ENCODE results near the gene SHROOM3. TPM values are rescaled to one million over a fixed set of nuclear protein-coding genes. Genes with fewer than 3 reads are reported as not detected.

SHROOM3 gene
- total and polyA plus RNA-seq, 2 donors (not counting 3 experiments of a cell fraction or from before 2014, with no cell fraction given), result 2.7 to 6.7 TPM

- TF ChIP-seq MAX (IDR thresholded peaks at IDR 0.05; ENCODE audit: insufficient read depth, insufficient read length), result no peak
- no peak for TF ChIP-seq POLR2AphosphoS5 (IDR thresholded peaks at IDR 0.05; ENCODE audit: insufficient read depth, low read depth, low read length)
- TF ChIP-seq MYC (IDR thresholded peaks at IDR 0.05; ENCODE audit: low read depth, low read length), result no peak
- TF ChIP-seq GATA2 (IDR thresholded peaks at IDR 0.05; ENCODE audit: insufficient read depth, insufficient read length, low read depth, low read length), result no peak
- no peak for TF ChIP-seq EZH2 (IDR thresholded peaks at IDR 0.05; ENCODE audit: borderline replicate concordance, low read depth, low read length, severe bottlenecking)
- no peak for TF ChIP-seq FOS (IDR thresholded peaks at IDR 0.05; ENCODE audit: borderline replicate concordance, insufficient read depth, low read length)
- TF ChIP-seq JUN (IDR thresholded peaks at IDR 0.05; ENCODE audit: borderline replicate concordance, insufficient read depth, insufficient read length, low read depth), result no peak
- no peak for TF ChIP-seq CTCF (IDR thresholded peaks at IDR 0.05; ENCODE audit: extremely low read depth in 1 of 2, insufficient read depth in 1 of 2, low read depth in 1 of 2, low read length in 2 of 2)
- TF ChIP-seq POLR2A (IDR thresholded peaks at IDR 0.05; ENCODE audit: low read depth, low read length), result no peak
- no TSS peak for BruUV-seq (replicated peaks)
- Histone ChIP-seq H3K36me3 (ENCODE audit: control insufficient read depth in 2 of 2, extremely low read depth in 1 of 2, insufficient read depth in 2 of 2, low read length in 2 of 2) (no peaks in the 10 kb centered on the region), H2AFZ (ENCODE audit: low read depth, low read length) (no peak overlapping the region), H3K4me2 (ENCODE audit: insufficient read depth, low read length) (no peak overlapping the region), H3K79me2 (ENCODE audit: control insufficient read depth, insufficient read depth, low read length) (no peaks in the 10 kb centered on the region), H4K20me1 (replicated peaks; ENCODE audit: control insufficient read depth, extremely low read depth, insufficient read depth, low read length) (no peaks in the 10 kb centered on the region), H3K9ac (replicated peaks; ENCODE audit: extremely low read depth, insufficient read depth, low read length) (no peak overlapping the region), H3K9me1 (replicated peaks; ENCODE audit: control insufficient read depth, extremely low read depth, insufficient read depth, low read length) (no peaks in the 10 kb centered on the region), H3K27ac (ENCODE audit: insufficient read depth, low read depth, low read length) (no peak overlapping the region), H3K4me1 (ENCODE audit: control insufficient read depth, extremely low read depth, insufficient read depth, low read length) (peaks cover 24% of the 10 kb centered on the region), H3K27me3 (ENCODE audit: control insufficient read depth in 2 of 2, insufficient read depth in 2 of 2, low read length in 2 of 2) (peaks cover 10 to 16% of the 10 kb centered on the region in 2 experiments), H3K4me3 (replicated peaks in 1 of 3; ENCODE audit: insufficient read depth in 1 of 3, low read depth in 1 of 3, low read length in 3 of 3) (no peak overlapping the region), H3K9me3 (replicated peaks; ENCODE audit: control insufficient read depth, insufficient read depth, low read length) (no peaks in the 10 kb centered on the region)
- no peak for DNase-seq (ENCODE audit: low read depth, low spot score)
- ChIA-PET POLR2A (no interaction called here), CTCF (interaction anchor here (0.6 to 2.6 kb wide), 3 partner anchors 9 to 57 kb away, joined by 3 to 12 read pairs (median 3); no protein-coding TSS in a partner anchor)
- dilution Hi-C loops (cut with MboI; ENCODE audit: extremely low pct_ligation_motif_present, low sequenced_read_pairs), result no loop called here
- FAIRE-seq, result no peak
- intact Hi-C loops (cut with micrococcal nuclease), result no loop called here
Measured at GRCh38 chr4:76448211-76448610, 13.2 kb downstream of the SHROOM3 start.

Data from endothelial cell of umbilical vein (primary cell).